Nephron (organoid): ENCODE results near the gene CCRL2.

Experiments used
- H3K27ac Mint-ChIP-seq, 3 experiments: 2 replicates each; pipeline ENCODE4 v1.8.0; 2020; ENCODE audit warnings: mixed read lengths in 3 of 3, mild to moderate bottlenecking in 2 of 3, moderate library complexity in 1 of 3
- H3K27me3 Mint-ChIP-seq: 2 replicates; pipeline ENCODE4 v1.8.0; 2021; ENCODE audit warnings: low read depth, mild to moderate bottlenecking, moderate library complexity, mixed read lengths
- H3K36me3 Mint-ChIP-seq: 2 replicates; pipeline ENCODE4 v1.8.0; 2020; ENCODE audit warnings: low read depth, mixed read lengths
- H3K4me1 Mint-ChIP-seq: 2 replicates; pipeline ENCODE4 v1.8.0; 2020; ENCODE audit warnings: mixed read lengths
- H3K4me3 Mint-ChIP-seq, 3 experiments: 2 replicates each; pipeline ENCODE4 v1.8.0; 2020; ENCODE audit warnings: mild to moderate bottlenecking in 3 of 3, mixed read lengths in 3 of 3, moderate library complexity in 2 of 3
- H3K9me3 Mint-ChIP-seq: 2 replicates; pipeline ENCODE4 v1.8.0; 2020; ENCODE audit warnings: mixed read lengths
- CTCF ChIP-seq, 3 experiments: fragments of 200-600 bp; sonication (generic); IDR thresholded peaks; one replicate each; pipeline ENCODE4 v1.5.0; 2021; ENCODE audit warnings: antibody characterized with exemption in 3 of 3; ENCODE audit not compliant: unreplicated experiment in 3 of 3

The CCRL2 gene

GRCh38 chr3:46454606-46455005, 47.5 kb downstream of the CCRL2 start:
- Mint-ChIP-seq H3K27me3 (peaks cover 25% of the 10 kb centered on the region), H3K27ac (no peak overlapping the region), H3K4me3 (no peak overlapping the region), H3K4me1 (peaks cover 5% of the 10 kb centered on the region), H3K36me3 (no peaks in the 10 kb centered on the region), H3K9me3 (peaks cover 3% of the 10 kb centered on the region)
- no peak for TF ChIP-seq CTCF (IDR thresholded peaks at IDR 0.05; ENCODE audit: unreplicated experiment in 3 of 3)

- H3K27ac Mint-ChIP-seq = no peak overlapping the region
Measured at GRCh38 chr3:46455231-46456115, 48.4 kb downstream of the CCRL2 start.

GRCh38 chr3:46456118-46456517, 49.1 kb downstream of the CCRL2 start:
- TF ChIP-seq CTCF (IDR thresholded peaks at IDR 0.05; ENCODE audit: unreplicated experiment in 3 of 3) = no peak
- peaks cover 9% of the 10 kb centered on the region for H3K9me3 Mint-ChIP-seq
- peaks cover 38% of the 10 kb centered on the region for H3K27me3 Mint-ChIP-seq
- H3K27ac Mint-ChIP-seq = no peak overlapping the region
- H3K36me3 Mint-ChIP-seq = no peaks in the 10 kb centered on the region
- no peak overlapping the region for H3K4me3 Mint-ChIP-seq
- peaks cover 5% of the 10 kb centered on the region for H3K4me1 Mint-ChIP-seq

More at GRCh38 chr3:46455231-46456115, 48.4 kb downstream of the CCRL2 start:
- Mint-ChIP-seq H3K27me3 (peaks cover 33% of the 10 kb centered on the region), H3K36me3 (no peaks in the 10 kb centered on the region), H3K4me1 (peaks cover 5% of the 10 kb centered on the region), H3K4me3 (no peak overlapping the region), H3K9me3 (peaks cover 4% of the 10 kb centered on the region)
- TF ChIP-seq CTCF (IDR thresholded peaks at IDR 0.05; ENCODE audit: unreplicated experiment in 3 of 3) = no peak
